ENCODE measurements around the gene DCAF8. TPM values are rescaled to one million over a fixed set of nuclear protein-coding genes. Genes with fewer than 3 reads are reported as not detected.

DCAF8 gene
- polyA plus RNA-seq, 10 donors = 70.9 to 136 (median 93.2) TPM

GRCh38 chr1:160228431-160228830, 33.9 kb downstream of the DCAF8 start:
- DNase-seq = no peak

- DNase-seq = no peak
Observed at GRCh38 chr1:160227561-160227960, 34.8 kb downstream of the DCAF8 start.

GRCh38 chr1:160227034-160227433, 35.3 kb downstream of the DCAF8 start:
- no peak for DNase-seq

- no peak for DNase-seq
Observed at GRCh38 chr1:160226623-160227022, 35.7 kb downstream of the DCAF8 start.

- no peak for DNase-seq
Observed at GRCh38 chr1:160225345-160225744, 37.0 kb downstream of the DCAF8 start.

- DNase-seq = no peak
Observed at GRCh38 chr1:160224606-160225005, 37.7 kb downstream of the DCAF8 start.

GRCh38 chr1:160222546-160222945, 39.8 kb downstream of the DCAF8 start:
- peak in 1 of 3 donors; percentile 34 for DNase-seq

GRCh38 chr1:160221089-160221488, 41.3 kb downstream of the DCAF8 start:
- DNase-seq = no peak

- no peak for DNase-seq
Observed at GRCh38 chr1:160220301-160220700, 42.0 kb downstream of the DCAF8 start.

GRCh38 chr1:160219062-160219929, 43.1 kb downstream of the DCAF8 start:
- DNase-seq = peak; percentile 45 to 66 (median 49)

- peak in 2 of 3 donors; percentile 55 to 67 for DNase-seq
Observed at GRCh38 chr1:160217481-160218051, 44.8 kb downstream of the DCAF8 start.

GRCh38 chr1:160216301-160216700, 46.0 kb downstream of the DCAF8 start:
- DNase-seq = no peak

- no peak for DNase-seq
Observed at GRCh38 chr1:160214481-160215140, 47.7 kb downstream of the DCAF8 start.

GRCh38 chr1:160211046-160211790, 51.1 kb downstream of the DCAF8 start:
- no peak for DNase-seq

- no peak for DNase-seq
Observed at GRCh38 chr1:160210561-160210960, 51.8 kb downstream of the DCAF8 start.

- no peak for DNase-seq
Observed at GRCh38 chr1:160209321-160210046, 52.9 kb downstream of the DCAF8 start.

GRCh38 chr1:160208557-160209320, 53.6 kb downstream of the DCAF8 start:
- DNase-seq = no peak

GRCh38 chr1:160207771-160208556, 54.4 kb downstream of the DCAF8 start:
- DNase-seq = peak in 1 of 3 donors; percentile 74

GRCh38 chr1:160207118-160207650, 55.2 kb downstream of the DCAF8 start:
- DNase-seq = no peak

Measured in muscle of back (tissue), 11 donors.